Keratinocyte (primary cell): ENCODE results near the gene IFNA4. TPM values are rescaled to one million over a fixed set of nuclear protein-coding genes. Genes with fewer than 3 reads are reported as not detected.
"Not testable (repeated sequence)": the region's sequence is repeated elsewhere in the genome, so short reads cannot be mapped to it uniquely, and the experiment has no call there.

Experiments used
- DNase-seq: peaks from one replicate; pipeline ENCODE4 v3.0.0-alpha.2; 2011; ENCODE audit warnings: low read depth, missing footprints, low spot score
- FAIRE-seq: peaks from 2 replicates; lab custom pipeline; 2011; peaks lifted over from hg19 to GRCh38; lab: Jason Lieb, UNC
- H2AFZ ChIP-seq: 2 replicates; pipeline ENCODE4 v1.6.0; 2012; ENCODE audit warnings: low read length, control low read depth, inconsistent platforms; ENCODE audit not compliant: control insufficient read depth
- H3K27ac ChIP-seq: 2 replicates; pipeline ENCODE4 v1.5.1; 2011; ENCODE audit warnings: low read length; ENCODE audit not compliant: control insufficient read depth, insufficient read depth
- H3K27me3 ChIP-seq: 3 replicates; pipeline ENCODE4 v1.6.0; 2011; ENCODE audit warnings: low read length; ENCODE audit not compliant: control insufficient read depth, insufficient read depth; ENCODE audit errors: extremely low read depth
- H3K36me3 ChIP-seq, 2 experiments: 2 replicates in 1 of 2; 3 replicates in 1 of 2; pipeline ENCODE4 v1.5.1; 2011; ENCODE audit warnings: low read length in 2 of 2, mild to moderate bottlenecking in 1 of 2; ENCODE audit not compliant: control insufficient read depth in 2 of 2, insufficient read depth in 2 of 2; ENCODE audit errors: extremely low read depth in 1 of 2
- H3K4me1 ChIP-seq: 3 replicates; pipeline ENCODE4 v1.5.1; 2011; ENCODE audit warnings: low read length; ENCODE audit not compliant: control insufficient read depth, insufficient read depth; ENCODE audit errors: extremely low read depth
- H3K4me2 ChIP-seq: 3 replicates; pipeline ENCODE4 v1.6.0; 2011; ENCODE audit warnings: low read depth, low read length; ENCODE audit not compliant: control insufficient read depth, insufficient read depth; ENCODE audit errors: extremely low read depth
- H3K4me3 ChIP-seq, 3 experiments: fragments of 200-600 bp in 1 of 3; sonication (generic) in 1 of 3; 2 replicates in 2 of 3; 3 replicates in 1 of 3; pipeline ENCODE4 v1.5.1; 2011 to 2016; ENCODE audit warnings: low read length in 3 of 3, mild to moderate bottlenecking in 3 of 3, control low read depth in 2 of 3, inconsistent platforms in 1 of 3, low read depth in 1 of 3, mixed read lengths in 1 of 3, mixed run types in 1 of 3, moderate library complexity in 1 of 3; ENCODE audit not compliant: control insufficient read depth in 2 of 3, insufficient read depth in 2 of 3; ENCODE audit errors: extremely low read depth in 1 of 3
- H3K79me2 ChIP-seq: 2 replicates; pipeline ENCODE4 v1.6.0; 2012; ENCODE audit warnings: low read length; ENCODE audit not compliant: control insufficient read depth, insufficient read depth
- H3K9ac ChIP-seq: 3 replicates; pipeline ENCODE4 v1.6.0; 2011; ENCODE audit warnings: low read length; ENCODE audit not compliant: control insufficient read depth, insufficient read depth; ENCODE audit errors: extremely low read depth
- H3K9me1 ChIP-seq: 3 replicates; pipeline ENCODE4 v1.6.0; 2011; ENCODE audit warnings: low read length; ENCODE audit not compliant: control insufficient read depth, insufficient read depth; ENCODE audit errors: extremely low read depth
- H3K9me3 ChIP-seq: 2 replicates; pipeline ENCODE4 v1.5.1; 2012; ENCODE audit warnings: low read depth, low read length; ENCODE audit not compliant: control insufficient read depth
- H4K20me1 ChIP-seq: 3 replicates; pipeline ENCODE4 v1.6.0; 2011; ENCODE audit warnings: low read length; ENCODE audit not compliant: control insufficient read depth, insufficient read depth; ENCODE audit errors: extremely low read depth
- dilution Hi-C: fragments of 300-500 bp; cut with MboI; formaldehyde crosslinking; loops from one replicate; pipeline ENCODE4 v1.7.0; 2020; ENCODE audit warnings: low sequenced_read_pairs; ENCODE audit not compliant: extremely low pct_ligation_motif_present
- polyA plus RNA-seq, 5 experiments: library from polyadenylated mRNA; depleted of rRNA in 3 of 5; stranded (reverse) in 3 of 5; stranded (forward) in 1 of 5; unstranded in 1 of 5; fragments of >200 nt; gene quantifications; 1 replicate in 1 of 5; 2 replicates in 3 of 5; 3 replicates in 1 of 5; pipeline versions ENCODE4 v1.2.1 to v1.2.3, GENCODE V29; 2011 to 2012; ENCODE audit warnings: missing spikeins in 2 of 5, low read depth in 1 of 5, low replicate concordance in 1 of 5
- TF ChIP-seq, protein P1 (sequence below), 3 experiments: IDR thresholded peaks in 1 of 3; conservative IDR thresholded peaks in 1 of 3; optimal IDR thresholded peaks in 1 of 3; 2 replicates in 2 of 3; 3 replicates in 1 of 3; pipeline versions ENCODE3 to v1.5.1; 2011; ENCODE audit warnings: low read length in 3 of 3, mild to moderate bottlenecking in 3 of 3, moderate library complexity in 2 of 3, control low read depth in 1 of 3, inconsistent platforms in 1 of 3; ENCODE audit not compliant: insufficient read depth in 2 of 3; ENCODE audit errors: extremely low read depth in 1 of 3

IFNA4 gene
- polyA plus RNA-seq, 1 donor (not counting 4 experiments of a cell fraction or from before 2014, with no cell fraction given), result not detected

DNA sequence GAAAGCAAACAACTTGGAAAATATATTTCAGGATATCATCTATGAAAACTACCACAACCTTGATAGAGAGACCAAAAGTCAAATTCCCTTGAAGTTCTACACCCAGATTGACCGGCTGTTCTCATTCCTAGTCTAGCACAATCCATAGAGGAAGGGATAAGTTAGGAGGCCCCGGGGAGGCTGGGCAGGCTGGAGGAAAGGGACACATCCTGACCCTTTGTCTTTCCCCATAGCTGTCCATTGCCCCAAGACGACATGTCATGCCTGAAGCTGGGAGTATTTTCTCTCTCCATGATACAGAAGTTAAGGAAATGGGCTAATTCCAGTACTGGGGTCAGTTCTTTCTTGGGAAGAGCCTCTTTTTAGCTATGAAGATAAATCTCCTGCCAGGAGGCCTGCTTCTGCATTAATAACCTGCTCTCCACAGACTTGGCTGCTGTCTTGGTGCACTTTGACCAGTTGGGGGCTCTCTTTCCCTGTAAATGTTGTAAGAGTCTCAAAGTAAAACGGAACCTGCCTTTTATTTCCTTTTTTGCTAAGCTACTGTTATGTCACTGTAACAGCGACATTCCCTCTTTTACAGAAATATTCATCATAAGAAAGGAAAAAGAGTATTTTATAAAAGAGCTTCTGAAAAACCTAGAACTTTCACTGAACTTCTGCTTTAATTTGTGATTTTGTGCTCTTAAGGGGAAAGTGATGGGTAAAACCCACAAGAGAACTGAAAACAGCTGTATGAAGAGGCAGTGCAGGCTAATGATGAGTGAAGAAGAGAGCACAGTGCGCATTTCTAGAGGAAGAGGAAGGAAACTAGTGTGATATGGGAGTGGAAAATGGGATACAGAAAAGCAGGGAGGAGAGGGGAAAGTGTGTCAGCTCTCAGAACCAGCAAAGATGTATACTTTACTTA, 7.7 kb upstream of the IFNA4 start:
- H4K20me1 ChIP-seq, dilution Hi-C loops, H3K4me3 ChIP-seq, H3K79me2 ChIP-seq, H2AFZ ChIP-seq, H3K27me3 ChIP-seq, H3K4me2 ChIP-seq, H3K9me1 ChIP-seq, H3K9me3 ChIP-seq, H3K9ac ChIP-seq, H3K4me1 ChIP-seq, H3K36me3 ChIP-seq, DNase-seq, FAIRE-seq, H3K27ac ChIP-seq: not testable (repeated sequence)
- TF ChIP-seq, protein P1, sequence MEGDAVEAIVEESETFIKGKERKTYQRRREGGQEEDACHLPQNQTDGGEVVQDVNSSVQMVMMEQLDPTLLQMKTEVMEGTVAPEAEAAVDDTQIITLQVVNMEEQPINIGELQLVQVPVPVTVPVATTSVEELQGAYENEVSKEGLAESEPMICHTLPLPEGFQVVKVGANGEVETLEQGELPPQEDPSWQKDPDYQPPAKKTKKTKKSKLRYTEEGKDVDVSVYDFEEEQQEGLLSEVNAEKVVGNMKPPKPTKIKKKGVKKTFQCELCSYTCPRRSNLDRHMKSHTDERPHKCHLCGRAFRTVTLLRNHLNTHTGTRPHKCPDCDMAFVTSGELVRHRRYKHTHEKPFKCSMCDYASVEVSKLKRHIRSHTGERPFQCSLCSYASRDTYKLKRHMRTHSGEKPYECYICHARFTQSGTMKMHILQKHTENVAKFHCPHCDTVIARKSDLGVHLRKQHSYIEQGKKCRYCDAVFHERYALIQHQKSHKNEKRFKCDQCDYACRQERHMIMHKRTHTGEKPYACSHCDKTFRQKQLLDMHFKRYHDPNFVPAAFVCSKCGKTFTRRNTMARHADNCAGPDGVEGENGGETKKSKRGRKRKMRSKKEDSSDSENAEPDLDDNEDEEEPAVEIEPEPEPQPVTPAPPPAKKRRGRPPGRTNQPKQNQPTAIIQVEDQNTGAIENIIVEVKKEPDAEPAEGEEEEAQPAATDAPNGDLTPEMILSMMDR (optimal IDR thresholded peaks at IDR 0.05 in 1 of 3, IDR thresholded peaks at IDR 0.05 in 1 of 3, conservative IDR thresholded peaks at IDR 0.05 in 1 of 3; ENCODE audit: extremely low read depth in 1 of 3, insufficient read depth in 2 of 3, low read length in 3 of 3), result peak; percentile 6 to 47 (median 27)

DNA sequence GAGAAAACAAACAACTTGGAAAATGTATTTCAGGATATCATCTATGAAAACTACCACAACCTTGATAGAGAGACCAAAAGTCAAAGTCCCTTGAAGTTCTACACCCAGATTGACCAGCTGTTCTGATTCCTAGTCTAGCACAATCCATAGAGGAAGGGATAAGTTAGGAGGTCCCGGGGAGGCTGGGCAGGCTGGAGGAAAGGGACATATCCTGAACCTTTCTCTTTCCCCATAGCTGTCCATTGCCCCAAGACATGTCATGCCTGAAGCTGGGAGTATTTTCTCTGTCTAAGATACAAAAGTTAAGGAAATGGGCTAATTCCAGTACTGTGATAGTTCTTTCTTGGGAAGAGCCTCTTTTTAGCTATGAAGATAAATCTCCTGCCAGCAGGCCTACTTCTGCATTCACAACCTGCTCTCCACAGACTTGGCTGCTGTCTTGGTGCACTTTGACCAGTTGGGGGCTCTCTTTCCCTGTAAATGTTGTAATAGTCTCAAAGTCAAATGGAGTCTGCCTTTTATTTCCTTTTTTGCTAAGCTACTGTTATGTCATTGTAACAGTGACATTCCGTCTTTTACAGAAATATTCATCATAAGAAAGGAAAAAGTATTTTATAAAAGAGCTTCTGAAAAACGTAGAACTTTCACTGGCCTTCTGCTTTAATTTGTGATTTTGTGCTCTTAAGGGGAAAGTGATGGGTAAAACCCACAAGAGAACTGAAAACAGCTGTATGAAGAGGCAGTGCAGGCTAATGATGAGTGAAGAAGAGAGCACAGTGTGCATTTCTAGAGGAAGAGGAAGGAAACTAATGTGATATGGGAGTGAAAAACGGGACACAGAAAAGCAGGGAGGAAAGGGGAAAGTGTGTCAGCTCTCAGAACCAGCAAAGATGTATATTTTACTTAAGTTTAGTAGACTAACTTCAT, 4.3 kb downstream of the IFNA4 start:
- H3K27ac ChIP-seq, H3K4me2 ChIP-seq, H3K36me3 ChIP-seq, DNase-seq, dilution Hi-C loops, H3K9ac ChIP-seq, H3K9me1 ChIP-seq, H3K4me3 ChIP-seq, H3K9me3 ChIP-seq, H4K20me1 ChIP-seq, H3K79me2 ChIP-seq, H3K4me1 ChIP-seq, H2AFZ ChIP-seq: not testable (repeated sequence)
- peak; percentile 57 for FAIRE-seq
- TF ChIP-seq, protein P1 (optimal IDR thresholded peaks at IDR 0.05 in 1 of 3, IDR thresholded peaks at IDR 0.05 in 1 of 3, conservative IDR thresholded peaks at IDR 0.05 in 1 of 3; ENCODE audit: extremely low read depth in 1 of 3, insufficient read depth in 2 of 3, low read length in 3 of 3), result peak; percentile 47 to 55 (median 54)
- peaks cover 17% of the 10 kb centered on the region for H3K27me3 ChIP-seq
